Endothelial cell of umbilical vein (primary cell): ENCODE measurements around the gene SMOC2. TPM values are rescaled to one million over a fixed set of nuclear protein-coding genes. Genes with fewer than 3 reads are reported as not detected.

Source experiments
- BruUV-seq: library from RNA; stranded (reverse); fragments of 400-500 nt; replicated peaks from 2 replicates; lab custom pipeline; 2021; lab: Mats Ljungman, UMichigan
- CTCF ChIA-PET: fragments of 300-600, 350-600 bp; sonication (Branson Sonifier 250); formaldehyde crosslinking; loops from one replicate; lab custom pipeline; 2021; ENCODE audit warnings: antibody characterized with exemption, inconsistent platforms; lab: Charles Lee
- POLR2A ChIA-PET: fragments of 300-600, 350-600 bp; sonication (Branson Sonifier 250); formaldehyde crosslinking; loops from one replicate; lab custom pipeline; 2021; ENCODE audit warnings: antibody characterized with exemption, inconsistent platforms; lab: Charles Lee
- DNase-seq: peaks from one replicate; pipeline ENCODE4 v3.0.0-alpha.2; 2011; ENCODE audit warnings: low read depth, low spot score
- FAIRE-seq: peaks from 2 replicates; lab custom pipeline; 2011; peaks lifted over from hg19 to GRCh38; lab: Jason Lieb, UNC
- H2AFZ ChIP-seq: 2 replicates; pipeline ENCODE4 v1.6.0; 2012; ENCODE audit warnings: low read depth, low read length, control low read depth, inconsistent platforms
- H3K27ac ChIP-seq: 2 replicates; pipeline ENCODE4 v1.5.1; 2011; ENCODE audit warnings: low read depth, mild to moderate bottlenecking, control low read depth, low read length, moderate library complexity; ENCODE audit not compliant: insufficient read depth
- H3K27me3 ChIP-seq, 2 experiments: 2 replicates each; pipeline versions ENCODE4 v1.6.0 to v1.6.1; 2011; ENCODE audit warnings: low read length in 2 of 2, mixed read lengths in 1 of 2; ENCODE audit not compliant: control insufficient read depth in 2 of 2, insufficient read depth in 2 of 2
- H3K36me3 ChIP-seq, 2 experiments: 2 replicates in 1 of 2; 3 replicates in 1 of 2; pipeline ENCODE4 v1.5.1; 2011; ENCODE audit warnings: low read length in 2 of 2, mild to moderate bottlenecking in 1 of 2, moderate library complexity in 1 of 2; ENCODE audit not compliant: control insufficient read depth in 2 of 2, insufficient read depth in 2 of 2; ENCODE audit errors: extremely low read depth in 1 of 2
- H3K4me1 ChIP-seq: 3 replicates; pipeline ENCODE4 v1.5.1; 2011; ENCODE audit warnings: mild to moderate bottlenecking, low read length; ENCODE audit not compliant: control insufficient read depth, insufficient read depth; ENCODE audit errors: extremely low read depth
- H3K4me2 ChIP-seq: 2 replicates; pipeline ENCODE4 v1.6.1; 2011; ENCODE audit warnings: low read length, control low read depth, mixed read lengths; ENCODE audit not compliant: insufficient read depth
- H3K4me3 ChIP-seq, 3 experiments: fragments of 200-600 bp in 1 of 3; sonication (generic), shearing (Covaris generic) in 1 of 3; replicated peaks in 1 of 3; 2 replicates each; pipeline ENCODE4 v1.5.1; 2011 to 2016; ENCODE audit warnings: control low read depth in 3 of 3, low read length in 3 of 3, mild to moderate bottlenecking in 2 of 3, inconsistent platforms in 1 of 3, low read depth in 1 of 3, moderate library complexity in 1 of 3; ENCODE audit not compliant: insufficient read depth in 1 of 3
- H3K79me2 ChIP-seq: 2 replicates; pipeline ENCODE4 v1.6.0; 2012; ENCODE audit warnings: low read length, inconsistent platforms; ENCODE audit not compliant: control insufficient read depth, insufficient read depth
- H3K9ac ChIP-seq: replicated peaks from 2 replicates; pipeline ENCODE3; 2011; ENCODE audit warnings: low read length, control low read depth; ENCODE audit not compliant: insufficient read depth; ENCODE audit errors: extremely low read depth
- H3K9me1 ChIP-seq: replicated peaks from 3 replicates; pipeline ENCODE4 v1.6.0; 2011; ENCODE audit warnings: mild to moderate bottlenecking, low read length; ENCODE audit not compliant: control insufficient read depth, insufficient read depth; ENCODE audit errors: extremely low read depth
- H3K9me3 ChIP-seq: replicated peaks from 2 replicates; pipeline ENCODE4 v1.5.1; 2012; ENCODE audit warnings: low read length, inconsistent platforms; ENCODE audit not compliant: control insufficient read depth, insufficient read depth
- H4K20me1 ChIP-seq: replicated peaks from 2 replicates; pipeline ENCODE3; 2011; ENCODE audit warnings: mild to moderate bottlenecking, low read length; ENCODE audit not compliant: control insufficient read depth, insufficient read depth; ENCODE audit errors: extremely low read depth
- EZH2 ChIP-seq: IDR thresholded peaks from 2 replicates; pipeline ENCODE4 v1.6.1; 2012; ENCODE audit warnings: borderline replicate concordance, low read depth, mild to moderate bottlenecking, moderate library complexity, low read length, inconsistent platforms; ENCODE audit not compliant: severe bottlenecking
- FOS ChIP-seq: IDR thresholded peaks from 2 replicates; pipeline ENCODE4 v1.6.1; 2011; ENCODE audit warnings: mild to moderate bottlenecking, low read length, moderate library complexity, borderline replicate concordance; ENCODE audit not compliant: insufficient read depth
- GATA2 ChIP-seq: IDR thresholded peaks from 2 replicates; pipeline ENCODE4 v1.7.0; 2011; ENCODE audit warnings: low read depth, mild to moderate bottlenecking, moderate library complexity, mixed read lengths, low read length; ENCODE audit not compliant: insufficient read length, insufficient read depth
- JUN ChIP-seq: IDR thresholded peaks from 2 replicates; pipeline ENCODE4 v1.6.1; 2011; ENCODE audit warnings: borderline replicate concordance, low read depth; ENCODE audit not compliant: insufficient read length, insufficient read depth
- MAX ChIP-seq: IDR thresholded peaks from 2 replicates; pipeline ENCODE4 v1.6.1; 2011; ENCODE audit not compliant: insufficient read depth, insufficient read length
- MYC ChIP-seq: IDR thresholded peaks from one replicate; pipeline ENCODE4 v1.6.1; 2011; ENCODE audit warnings: mild to moderate bottlenecking, low read depth, low read length
- POLR2A ChIP-seq: IDR thresholded peaks from 2 replicates; pipeline ENCODE4 v1.6.1; 2012; ENCODE audit warnings: low read depth, mild to moderate bottlenecking, control low read depth, low read length
- POLR2AphosphoS5 ChIP-seq: IDR thresholded peaks from 2 replicates; pipeline ENCODE4 v1.6.1; 2012; ENCODE audit warnings: low read depth, mild to moderate bottlenecking, control low read depth, low read length, moderate library complexity; ENCODE audit not compliant: insufficient read depth
- dilution Hi-C: fragments of 300-500 bp; cut with MboI; formaldehyde crosslinking; loops from one replicate; pipeline ENCODE4 v1.15.0; 2019; ENCODE audit warnings: low sequenced_read_pairs; ENCODE audit not compliant: extremely low pct_ligation_motif_present
- intact Hi-C: fragments of 100-400 bp; cut with micrococcal nuclease; formaldehyde crosslinking; loops from one replicate; pipeline ENCODE4 v1.10.0; 2022
- polyA plus RNA-seq, 4 experiments: library from polyadenylated mRNA; depleted of rRNA in 3 of 4; stranded (reverse) in 3 of 4; unstranded in 1 of 4; fragments of >200 nt; gene quantifications; 2 replicates each; pipeline versions ENCODE4 v1.2.1 to v1.2.3, GENCODE V29; 2011 to 2012; ENCODE audit warnings: missing spikeins in 1 of 4
- total RNA-seq: library from RNA; stranded (reverse); gene quantifications from 2 replicates; pipeline ENCODE4 v1.2.3, GENCODE V29; 2021
- TF ChIP-seq, protein P1 (sequence below), 2 donors: IDR thresholded peaks; 1 replicate in 1 of 2; 2 replicates in 1 of 2; pipeline ENCODE4 v1.5.1; 2011; ENCODE audit warnings: low read length in 2 of 2, mild to moderate bottlenecking in 2 of 2, moderate library complexity in 2 of 2, control low read depth in 1 of 2, inconsistent platforms in 1 of 2, low read depth in 1 of 2; ENCODE audit not compliant: insufficient read depth in 1 of 2; ENCODE audit errors: extremely low read depth in 1 of 2

Gene SMOC2
- total and polyA plus RNA-seq, 2 donors (not counting 3 experiments of a cell fraction or from before 2014, with no cell fraction given): not detected

DNA sequence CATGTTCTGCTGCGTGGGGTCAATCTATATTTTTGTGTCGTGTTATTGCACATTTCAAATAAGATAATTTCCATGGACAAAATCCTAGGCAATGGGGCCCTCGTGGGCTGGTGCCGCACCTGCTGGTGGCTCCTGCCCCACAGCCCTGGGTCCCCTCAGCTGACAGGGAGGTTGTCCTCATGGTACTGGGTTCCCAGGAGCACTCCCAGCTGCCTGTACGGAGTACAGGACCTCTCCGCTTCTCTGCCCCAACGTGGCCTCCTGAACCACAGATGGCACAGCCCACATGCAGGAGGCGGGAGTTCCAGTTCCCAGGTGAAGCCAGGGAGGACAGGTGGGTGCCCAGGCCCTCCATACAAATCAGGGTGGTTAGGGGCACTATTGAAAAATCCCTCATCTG is 243.5 kb downstream of the SMOC2 start:
- CTCF ChIA-PET: no interaction called here
- H3K36me3 ChIP-seq: no peaks in the 10 kb centered on the region
- intact Hi-C loops: no loop called here

More for the DNA sequence above, 243.5 kb downstream of the SMOC2 start:
- H4K20me1 ChIP-seq: no peaks in the 10 kb centered on the region
- no peaks in the 10 kb centered on the region for H3K9me1 ChIP-seq
- H2AFZ ChIP-seq: no peak overlapping the region
- no peak for DNase-seq
- H3K4me3 ChIP-seq: no peak overlapping the region
- BruUV-seq: no TSS peak
- H3K9me3 ChIP-seq: peaks cover 5% of the 10 kb centered on the region
- TF ChIP-seq GATA2 (no peak), MAX (no peak), POLR2AphosphoS5 (no peak), JUN (no peak), POLR2A (no peak), EZH2 (no peak), FOS (no peak), MYC (no peak)
- TF ChIP-seq, protein P1, sequence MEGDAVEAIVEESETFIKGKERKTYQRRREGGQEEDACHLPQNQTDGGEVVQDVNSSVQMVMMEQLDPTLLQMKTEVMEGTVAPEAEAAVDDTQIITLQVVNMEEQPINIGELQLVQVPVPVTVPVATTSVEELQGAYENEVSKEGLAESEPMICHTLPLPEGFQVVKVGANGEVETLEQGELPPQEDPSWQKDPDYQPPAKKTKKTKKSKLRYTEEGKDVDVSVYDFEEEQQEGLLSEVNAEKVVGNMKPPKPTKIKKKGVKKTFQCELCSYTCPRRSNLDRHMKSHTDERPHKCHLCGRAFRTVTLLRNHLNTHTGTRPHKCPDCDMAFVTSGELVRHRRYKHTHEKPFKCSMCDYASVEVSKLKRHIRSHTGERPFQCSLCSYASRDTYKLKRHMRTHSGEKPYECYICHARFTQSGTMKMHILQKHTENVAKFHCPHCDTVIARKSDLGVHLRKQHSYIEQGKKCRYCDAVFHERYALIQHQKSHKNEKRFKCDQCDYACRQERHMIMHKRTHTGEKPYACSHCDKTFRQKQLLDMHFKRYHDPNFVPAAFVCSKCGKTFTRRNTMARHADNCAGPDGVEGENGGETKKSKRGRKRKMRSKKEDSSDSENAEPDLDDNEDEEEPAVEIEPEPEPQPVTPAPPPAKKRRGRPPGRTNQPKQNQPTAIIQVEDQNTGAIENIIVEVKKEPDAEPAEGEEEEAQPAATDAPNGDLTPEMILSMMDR (IDR thresholded peaks at IDR 0.05; ENCODE audit: extremely low read depth in 1 of 2, insufficient read depth in 1 of 2, low read depth in 1 of 2, low read length in 2 of 2): no peak
- no peak overlapping the region for H3K27ac ChIP-seq
- FAIRE-seq: no peak
- dilution Hi-C loops: no loop called here
- H3K79me2 ChIP-seq: no peaks in the 10 kb centered on the region
- no peak overlapping the region for H3K4me2 ChIP-seq
- no peaks in the 10 kb centered on the region for H3K27me3 ChIP-seq
- no peak overlapping the region for H3K9ac ChIP-seq
- H3K4me1 ChIP-seq: no peaks in the 10 kb centered on the region
- POLR2A ChIA-PET: no interaction called here
